Caco-2 (cell line): ENCODE measurements around the gene PEX11A. TPM values are rescaled to one million over a fixed set of nuclear protein-coding genes. Genes with fewer than 3 reads are reported as not detected.

Experiments
- BruUV-seq: library from RNA; stranded (reverse); fragments of 400-500 nt; replicated peaks from 2 replicates; lab custom pipeline; 2021; lab: Mats Ljungman, UMichigan
- CTCF ChIA-PET: fragments of 300-600 bp; sonication (Branson Sonifier 250); formaldehyde crosslinking; loops from one replicate; lab custom pipeline; 2022; ENCODE audit warnings: antibody characterized with exemption; lab: Charles Lee
- POLR2A ChIA-PET: fragments of 300-600 bp; sonication (Branson Sonifier 250); formaldehyde crosslinking; loops from one replicate; lab custom pipeline; 2022; ENCODE audit warnings: antibody characterized with exemption; lab: Charles Lee
- DNase-seq, 2 experiments: peaks; one replicate each; pipeline versions ENCODE4 v3.0.0 to v3.0.0-alpha.2; 2020 to 2022
- H3K27me3 ChIP-seq: replicated peaks from 2 replicates; pipeline ENCODE4 v1.6.0; 2011; ENCODE audit warnings: low read length; ENCODE audit not compliant: control insufficient read depth, insufficient read depth
- H3K36me3 ChIP-seq: 2 replicates; pipeline ENCODE4 v1.5.1; 2011; ENCODE audit warnings: low read length; ENCODE audit not compliant: control insufficient read depth, insufficient read depth
- H3K4me1 ChIP-seq: fragments of 250-450 bp; sonication (Bioruptor Pico); 2 replicates; pipeline ENCODE4 v1.5.1; 2020; ENCODE audit warnings: mild to moderate bottlenecking
- H3K4me3 ChIP-seq: 2 replicates; pipeline ENCODE4 v1.5.1; 2011; ENCODE audit warnings: low read depth, mild to moderate bottlenecking, control low read depth, low read length
- H3K9me3 ChIP-seq: fragments of 250-450 bp; sonication (Bioruptor Pico); 2 replicates; pipeline ENCODE4 v1.5.1; 2020; ENCODE audit warnings: mild to moderate bottlenecking, moderate library complexity
- H3K27ac Mint-ChIP-seq: one replicate; pipeline ENCODE4 v1.8.0; 2022; ENCODE audit warnings: mixed read lengths; ENCODE audit not compliant: unreplicated experiment
- H3K27me3 Mint-ChIP-seq: one replicate; pipeline ENCODE4 v1.8.0; 2022; ENCODE audit warnings: mixed read lengths; ENCODE audit not compliant: insufficient read depth, unreplicated experiment
- H3K36me3 Mint-ChIP-seq: one replicate; pipeline ENCODE4 v1.8.0; 2022; ENCODE audit warnings: mild to moderate bottlenecking, mixed read lengths; ENCODE audit not compliant: insufficient read depth, unreplicated experiment
- H3K4me1 Mint-ChIP-seq: one replicate; pipeline ENCODE4 v1.8.0; 2022; ENCODE audit warnings: low read depth, mixed read lengths; ENCODE audit not compliant: unreplicated experiment
- H3K4me3 Mint-ChIP-seq: one replicate; pipeline ENCODE4 v1.8.0; 2022; ENCODE audit warnings: mild to moderate bottlenecking, moderate library complexity, mixed read lengths; ENCODE audit not compliant: unreplicated experiment
- H3K9me3 Mint-ChIP-seq: one replicate; pipeline ENCODE4 v1.8.0; 2022; ENCODE audit warnings: mixed read lengths; ENCODE audit not compliant: unreplicated experiment
- CTCF ChIP-seq, 2 experiments: fragments of 200-600 bp in 1 of 2; IDR thresholded peaks; 1 replicate in 1 of 2; 2 replicates in 1 of 2; pipeline versions ENCODE4 v1.5.1 to v1.8.0; 2011 to 2022; ENCODE audit warnings: antibody characterized with exemption in 1 of 2, control low read depth in 1 of 2, inconsistent platforms in 1 of 2, low read depth in 1 of 2, low read length in 1 of 2, mild to moderate bottlenecking in 1 of 2, moderate library complexity in 1 of 2; ENCODE audit not compliant: insufficient read depth in 1 of 2, severe bottlenecking in 1 of 2, unreplicated experiment in 1 of 2
- intact Hi-C: fragments of 100-400 bp; cut with micrococcal nuclease; formaldehyde crosslinking; loops from one replicate; pipeline ENCODE4 v1.10.0; 2022; ENCODE audit not compliant: unreplicated experiment
- total RNA-seq: library from RNA; stranded (reverse); gene quantifications from 2 replicates; pipeline ENCODE4 v1.2.3, GENCODE V29; 2022

The PEX11A gene
- total RNA-seq, 1 experiment from 2014 or later, result 3.7 TPM

- no peak for DNase-seq
- peaks cover 6% of the 10 kb centered on the region; the same call in 1 of the 2 replicates for H3K4me1 ChIP-seq
- Mint-ChIP-seq H3K27me3 (peaks cover 13% of the 10 kb centered on the region), H3K4me3 (no peak overlapping the region), H3K9me3 (no peaks in the 10 kb centered on the region), H3K4me1 (no peaks in the 10 kb centered on the region), H3K27ac (no peak overlapping the region), H3K36me3 (no peaks in the 10 kb centered on the region)
- ChIA-PET CTCF (no interaction called here), POLR2A (no interaction called here)
- no peak for TF ChIP-seq CTCF (IDR thresholded peaks at IDR 0.05; ENCODE audit: insufficient read depth in 1 of 2, low read depth in 1 of 2, low read length in 1 of 2, severe bottlenecking in 1 of 2, unreplicated experiment in 1 of 2)
- no peaks in the 10 kb centered on the region for H3K27me3 ChIP-seq
- no peaks in the 10 kb centered on the region for H3K36me3 ChIP-seq
- BruUV-seq, result no TSS peak
- H3K9me3 ChIP-seq, result no peaks in the 10 kb centered on the region
- intact Hi-C loops, result no loop called here
- no peak overlapping the region for H3K4me3 ChIP-seq
Observed at GRCh38 chr15:89662893-89663626, 27.5 kb downstream of the PEX11A start.

DNA sequence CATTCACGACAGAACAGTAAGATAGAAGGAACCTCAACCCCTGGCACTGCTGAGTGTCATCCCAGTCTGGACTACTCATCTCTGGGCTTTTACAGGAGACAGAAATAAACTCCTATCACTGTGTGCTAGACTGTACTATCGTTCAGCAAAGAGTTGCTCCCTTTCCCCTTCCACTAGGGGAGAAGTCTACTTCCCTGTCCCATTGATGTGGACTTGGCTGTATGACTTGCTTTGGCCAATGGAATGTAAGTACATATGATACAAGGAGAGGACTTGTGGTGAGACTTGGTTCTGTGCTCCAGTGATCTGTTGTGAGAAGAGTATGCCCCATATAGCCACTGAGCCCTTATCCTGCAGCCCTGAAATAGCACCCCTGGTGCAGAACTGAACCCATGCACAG lies 30.0 kb downstream of the PEX11A start:
- Mint-ChIP-seq H3K4me3 (no peak overlapping the region), H3K27ac (no peak overlapping the region), H3K4me1 (no peaks in the 10 kb centered on the region), H3K36me3 (no peaks in the 10 kb centered on the region), H3K9me3 (no peaks in the 10 kb centered on the region), H3K27me3 (peaks cover 13% of the 10 kb centered on the region)
- ChIA-PET CTCF (interaction anchor here (0.6 kb wide), 1 partner anchor 13 kb away, joined by 3 read pairs; no protein-coding TSS in a partner anchor), POLR2A (no interaction called here)
- intact Hi-C loops, result no loop called here
- no peak for DNase-seq
- no peak overlapping the region for H3K4me3 ChIP-seq
- H3K4me1 ChIP-seq, result no peaks in the 10 kb centered on the region
- TF ChIP-seq CTCF (IDR thresholded peaks at IDR 0.05; ENCODE audit: insufficient read depth in 1 of 2, low read depth in 1 of 2, low read length in 1 of 2, severe bottlenecking in 1 of 2, unreplicated experiment in 1 of 2), result no peak
- H3K9me3 ChIP-seq, result no peaks in the 10 kb centered on the region
- no peaks in the 10 kb centered on the region for H3K36me3 ChIP-seq
- H3K27me3 ChIP-seq, result no peaks in the 10 kb centered on the region
- BruUV-seq, result no TSS peak

DNA sequence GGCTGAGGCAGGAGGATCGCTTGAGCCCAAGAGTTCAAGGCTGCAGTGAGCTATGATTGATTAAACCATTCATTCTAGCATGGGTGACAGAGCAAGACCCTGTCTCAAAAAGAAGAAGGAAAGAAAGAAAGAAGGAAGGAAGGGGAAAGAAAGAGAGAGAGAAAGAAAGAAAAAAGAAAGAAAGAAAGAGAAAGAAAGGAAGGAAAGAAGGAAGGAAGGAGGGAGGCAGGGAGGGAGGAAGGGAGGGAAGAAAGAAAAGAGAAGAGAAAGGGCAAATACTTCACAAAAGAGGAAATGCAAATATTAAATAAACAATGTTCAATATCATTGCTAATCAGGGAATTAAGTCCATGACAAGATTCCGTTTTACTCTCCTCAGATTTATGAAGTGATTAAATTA lies 31.3 kb downstream of the PEX11A start:
- BruUV-seq, result no TSS peak
- Mint-ChIP-seq H3K4me1 (peaks cover 5% of the 10 kb centered on the region), H3K27ac (no peak overlapping the region), H3K36me3 (no peaks in the 10 kb centered on the region), H3K4me3 (no peak overlapping the region), H3K9me3 (no peaks in the 10 kb centered on the region), H3K27me3 (peaks cover 10% of the 10 kb centered on the region)
- no peak for DNase-seq
- no peaks in the 10 kb centered on the region for H3K27me3 ChIP-seq
- no peak overlapping the region for H3K4me3 ChIP-seq
- TF ChIP-seq CTCF (IDR thresholded peaks at IDR 0.05; ENCODE audit: insufficient read depth in 1 of 2, low read depth in 1 of 2, low read length in 1 of 2, severe bottlenecking in 1 of 2, unreplicated experiment in 1 of 2), result no peak
- ChIA-PET CTCF (no interaction called here), POLR2A (no interaction called here)
- H3K36me3 ChIP-seq, result no peaks in the 10 kb centered on the region
- peaks cover 3% of the 10 kb centered on the region for H3K4me1 ChIP-seq
- no peaks in the 10 kb centered on the region for H3K9me3 ChIP-seq
- intact Hi-C loops, result loop anchor here (5.0 kb wide), 1 partner anchor 33 kb away; the partner anchor contains the start of genes PEX11A and WDR93
